Neural progenitor cell (in vitro differentiated cells): ENCODE data around the gene MDN1. TPM values are rescaled to one million over a fixed set of nuclear protein-coding genes. Genes with fewer than 3 reads are reported as not detected.
"Not testable (repeated sequence)": the region's sequence is repeated elsewhere in the genome, so short reads cannot be mapped to it uniquely, and the experiment has no call there.

Source experiments
- DNase-seq: peaks from one replicate; pipeline ENCODE4 v3.0.0-alpha.2; 2016; ENCODE audit warnings: low spot score
- H2AFZ ChIP-seq: fragments of 200-600 bp; sonication (generic); replicated peaks from 2 replicates; pipeline ENCODE4 v1.6.1; 2016; ENCODE audit warnings: antibody characterized with exemption
- H3F3A ChIP-seq: fragments of 200-600 bp; sonication (generic); 2 replicates; pipeline ENCODE4 v1.6.1; 2016; ENCODE audit warnings: antibody characterized with exemption, low read depth
- H3K27ac ChIP-seq: fragments of 200-600 bp; sonication (generic); 2 replicates; pipeline ENCODE4 v1.5.1; 2016; ENCODE audit warnings: mild to moderate bottlenecking
- H3K27me3 ChIP-seq: fragments of 200-600 bp; sonication (generic); 2 replicates; pipeline ENCODE4 v1.6.1; 2016; ENCODE audit warnings: mild to moderate bottlenecking, moderate library complexity
- H3K36me3 ChIP-seq: fragments of 200-600 bp; sonication (generic); 2 replicates; pipeline ENCODE4 v1.5.1; 2016
- H3K4me1 ChIP-seq: fragments of 200-600 bp; sonication (generic); 2 replicates; pipeline ENCODE4 v1.6.1; 2016; ENCODE audit warnings: mixed run types
- H3K4me2 ChIP-seq: fragments of 200-600 bp; sonication (generic); 2 replicates; pipeline ENCODE4 v1.6.1; 2016
- H3K4me3 ChIP-seq: fragments of 200-600 bp; sonication (generic); 2 replicates; pipeline ENCODE4 v1.5.1; 2016
- H3K79me2 ChIP-seq: fragments of 200-600 bp; sonication (generic); 2 replicates; pipeline ENCODE4 v1.6.1; 2016; ENCODE audit warnings: low read depth
- H3K9ac ChIP-seq: fragments of 200-600 bp; sonication (generic); 2 replicates; pipeline ENCODE4 v1.6.1; 2016
- H3K9me3 ChIP-seq: fragments of 200-600 bp; sonication (generic); 2 replicates; pipeline ENCODE4 v1.5.1; 2016; ENCODE audit warnings: low read depth
- H4K20me1 ChIP-seq: fragments of 200-600 bp; sonication (generic); 2 replicates; pipeline ENCODE4 v1.6.1; 2016; ENCODE audit warnings: low read depth
- H3K27ac Mint-ChIP-seq: 3 replicates; pipeline ENCODE4 v1.8.0; 2021; ENCODE audit warnings: mixed read lengths
- H3K27me3 Mint-ChIP-seq: 2 replicates; pipeline ENCODE4 v1.8.0; 2022; ENCODE audit warnings: low read depth, mild to moderate bottlenecking, inconsistent platforms, moderate library complexity, mixed read lengths; ENCODE audit not compliant: insufficient read depth
- H3K36me3 Mint-ChIP-seq: 3 replicates; pipeline ENCODE4 v1.8.0; 2021; ENCODE audit warnings: mixed read lengths
- H3K4me1 Mint-ChIP-seq: 3 replicates; pipeline ENCODE4 v1.8.0; 2021; ENCODE audit warnings: mixed read lengths
- H3K4me3 Mint-ChIP-seq: 3 replicates; pipeline ENCODE4 v1.8.0; 2021; ENCODE audit warnings: mild to moderate bottlenecking, moderate library complexity, mixed read lengths
- H3K9me3 Mint-ChIP-seq: 3 replicates; pipeline ENCODE4 v1.8.0; 2020; ENCODE audit warnings: mixed read lengths
- CTCF ChIP-seq: fragments of 200-600 bp; sonication (generic); IDR thresholded peaks from 2 replicates; pipeline ENCODE4 v1.5.1; 2017; ENCODE audit warnings: antibody characterized with exemption, mild to moderate bottlenecking
- EZH2 ChIP-seq: fragments of 200-600 bp; sonication (generic); IDR thresholded peaks from 2 replicates; pipeline ENCODE4 v1.6.1; 2017; ENCODE audit warnings: antibody characterized with exemption, mild to moderate bottlenecking, moderate library complexity
- EZH2phosphoT487 ChIP-seq: fragments of 200-600 bp; sonication (generic); IDR thresholded peaks from 2 replicates; pipeline ENCODE4 v1.6.1; 2017; ENCODE audit warnings: antibody characterized with exemption
- total RNA-seq: library from RNA; depleted of rRNA; stranded (reverse); fragments of >200 nt; gene quantifications from 2 replicates; pipeline ENCODE4 v1.2.3, GENCODE V29; 2015; ENCODE audit warnings: low replicate concordance

Gene MDN1
- total RNA-seq, 1 donor from 2014 or later = 40.7 TPM

GRCh38 chr6:89784838-89785237, 34.8 kb downstream of the MDN1 start:
- no peak for DNase-seq
- no peak for TF ChIP-seq EZH2phosphoT487
- no peak for TF ChIP-seq CTCF
- no peak for TF ChIP-seq EZH2
- Mint-ChIP-seq H3K27me3 (no peaks in the 10 kb centered on the region), H3K4me3 (no peak overlapping the region), H3K9me3 (peaks cover 5% of the 10 kb centered on the region), H3K36me3 (peaks cover 47% of the 10 kb centered on the region), H3K27ac (no peak overlapping the region), H3K4me1 (no peaks in the 10 kb centered on the region)
- Histone ChIP-seq H3K36me3 (peaks cover 21% of the 10 kb centered on the region), H3K4me3 (no peak overlapping the region), H4K20me1 (no peaks in the 10 kb centered on the region), H3F3A (no peaks in the 10 kb centered on the region), H3K4me2 (no peak overlapping the region), H2AFZ (no peak overlapping the region), H3K79me2 (no peaks in the 10 kb centered on the region), H3K4me1 (no peaks in the 10 kb centered on the region), H3K9ac (no peak overlapping the region), H3K27me3 (no peaks in the 10 kb centered on the region), H3K9me3 (no peaks in the 10 kb centered on the region), H3K27ac (no peak overlapping the region)

GRCh38 chr6:89783293-89783692, 36.3 kb downstream of the MDN1 start:
- not testable (repeated sequence) for H3K9me3 Mint-ChIP-seq, DNase-seq, H2AFZ ChIP-seq, H3K27ac ChIP-seq, H3K4me2 ChIP-seq, H3K27ac Mint-ChIP-seq, H3K27me3 ChIP-seq, H3K4me1 ChIP-seq, H3K4me3 Mint-ChIP-seq, H3F3A ChIP-seq, H3K9ac ChIP-seq, H3K79me2 ChIP-seq, H3K9me3 ChIP-seq, H3K27me3 Mint-ChIP-seq, H4K20me1 ChIP-seq, H3K4me1 Mint-ChIP-seq, H3K4me3 ChIP-seq
- peaks cover 52% of the 10 kb centered on the region for H3K36me3 Mint-ChIP-seq
- peaks cover 18% of the 10 kb centered on the region for H3K36me3 ChIP-seq

DNA sequence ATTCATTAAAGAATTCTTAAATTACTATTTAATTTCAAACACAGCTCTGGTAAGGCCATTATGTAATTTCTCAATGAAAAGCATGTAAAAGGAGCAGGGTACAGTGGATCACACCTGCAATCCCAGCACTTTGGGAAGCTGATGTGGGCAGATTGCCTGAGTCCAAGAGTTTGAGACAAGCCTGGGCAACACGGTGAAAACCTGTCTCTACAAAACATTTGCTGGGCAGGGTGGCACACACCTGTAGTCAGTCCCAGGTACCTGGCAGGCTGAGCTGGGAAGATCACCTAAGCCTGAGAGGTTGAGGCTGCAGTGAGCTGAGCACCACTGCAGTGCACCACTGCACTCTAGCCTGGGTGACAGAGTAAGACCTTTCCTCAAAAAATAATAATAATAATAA, 37.4 kb downstream of the MDN1 start:
- Histone ChIP-seq H3K4me2 (no peak overlapping the region), H3K27ac (no peak overlapping the region), H3K9ac (no peak overlapping the region), H3K36me3 (peaks cover 18% of the 10 kb centered on the region), H3K79me2 (no peaks in the 10 kb centered on the region), H3F3A (no peaks in the 10 kb centered on the region), H3K4me3 (no peak overlapping the region), H2AFZ (no peak overlapping the region), H3K4me1 (no peaks in the 10 kb centered on the region), H3K27me3 (no peaks in the 10 kb centered on the region), H3K9me3 (no peaks in the 10 kb centered on the region), H4K20me1 (no peaks in the 10 kb centered on the region)
- H3K4me3 Mint-ChIP-seq = no peak overlapping the region
- no peak for TF ChIP-seq EZH2
- TF ChIP-seq CTCF = no peak
- no peak for TF ChIP-seq EZH2phosphoT487
- DNase-seq = no peak
- peaks cover 48% of the 10 kb centered on the region for H3K36me3 Mint-ChIP-seq
- H3K27me3 Mint-ChIP-seq = no peaks in the 10 kb centered on the region
- peaks cover 5% of the 10 kb centered on the region for H3K9me3 Mint-ChIP-seq
- H3K4me1 Mint-ChIP-seq = no peaks in the 10 kb centered on the region
- no peak overlapping the region for H3K27ac Mint-ChIP-seq

DNA sequence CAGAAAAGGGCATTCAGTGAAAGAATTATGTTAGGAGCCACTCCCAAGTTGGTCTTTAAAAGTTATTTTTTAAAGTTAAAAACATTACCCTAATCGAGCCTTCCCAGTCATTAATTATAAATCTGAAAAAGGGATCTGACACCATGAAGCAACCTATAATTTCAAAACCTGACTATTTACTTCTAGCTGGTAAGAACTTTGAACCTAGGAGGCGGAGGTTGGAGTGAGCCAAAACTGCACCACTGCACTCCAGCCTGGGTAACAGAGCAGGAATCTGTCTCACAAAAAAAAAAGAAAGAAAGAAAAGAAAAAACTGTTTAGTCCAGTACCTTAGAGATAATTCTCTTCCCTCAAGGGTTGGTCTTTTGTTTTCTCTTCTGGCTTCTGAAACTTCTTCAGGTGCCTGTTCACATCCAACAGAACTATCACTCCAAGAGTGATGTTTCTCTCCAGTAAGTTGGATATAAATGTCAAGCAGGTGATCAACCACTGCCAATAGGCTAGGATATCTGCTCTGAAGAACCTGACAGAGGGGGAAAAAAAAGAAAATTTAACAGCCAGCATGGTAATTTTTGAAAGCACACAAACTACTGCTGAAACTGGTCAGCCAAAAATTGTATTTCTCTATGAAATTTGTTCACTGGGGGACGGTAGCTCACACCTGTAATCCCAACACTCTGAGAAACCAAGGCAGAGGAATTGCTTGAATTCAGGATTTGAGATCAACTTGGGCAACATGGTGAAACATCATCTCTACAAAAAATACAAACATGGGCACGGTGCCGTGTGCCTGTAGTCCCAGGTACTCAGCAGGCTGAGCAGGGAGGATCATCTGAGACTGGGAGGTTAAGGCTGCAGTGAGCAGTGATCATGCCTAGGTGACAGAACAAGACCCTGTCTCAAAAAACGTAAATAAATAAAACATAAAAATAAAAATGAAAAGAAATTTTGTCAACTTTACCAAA, 38.2 kb downstream of the MDN1 start:
- no peak overlapping the region for H3K27ac ChIP-seq
- H3K4me3 Mint-ChIP-seq = no peak overlapping the region
- H3K36me3 Mint-ChIP-seq = peaks cover 48% of the 10 kb centered on the region
- H3K9me3 Mint-ChIP-seq = peaks cover 5% of the 10 kb centered on the region
- peaks cover 18% of the 10 kb centered on the region for H3K36me3 ChIP-seq
- DNase-seq = no peak
- no peaks in the 10 kb centered on the region for H3K27me3 Mint-ChIP-seq
- H3K27ac Mint-ChIP-seq = no peak overlapping the region
- H2AFZ ChIP-seq = no peak overlapping the region
- no peaks in the 10 kb centered on the region for H3K79me2 ChIP-seq
- no peaks in the 10 kb centered on the region for H4K20me1 ChIP-seq
- no peak overlapping the region for H3K9ac ChIP-seq
- H3K4me3 ChIP-seq = no peak overlapping the region
- H3K4me1 ChIP-seq = no peaks in the 10 kb centered on the region
- no peak overlapping the region for H3K4me2 ChIP-seq
- no peaks in the 10 kb centered on the region for H3K27me3 ChIP-seq
- H3F3A ChIP-seq = no peaks in the 10 kb centered on the region
- H3K4me1 Mint-ChIP-seq = no peaks in the 10 kb centered on the region
- no peak for TF ChIP-seq CTCF
- TF ChIP-seq EZH2 = no peak
- no peak for TF ChIP-seq EZH2phosphoT487
- H3K9me3 ChIP-seq = no peaks in the 10 kb centered on the region
